ENCODE data around the gene ARHGAP18. TPM values are rescaled to one million over a fixed set of nuclear protein-coding genes. Genes with fewer than 3 reads are reported as not detected.

Gene ARHGAP18
- total and polyA plus RNA-seq, 4 donors: 1.6 to 8.0 (median 3.0) TPM

DNA sequence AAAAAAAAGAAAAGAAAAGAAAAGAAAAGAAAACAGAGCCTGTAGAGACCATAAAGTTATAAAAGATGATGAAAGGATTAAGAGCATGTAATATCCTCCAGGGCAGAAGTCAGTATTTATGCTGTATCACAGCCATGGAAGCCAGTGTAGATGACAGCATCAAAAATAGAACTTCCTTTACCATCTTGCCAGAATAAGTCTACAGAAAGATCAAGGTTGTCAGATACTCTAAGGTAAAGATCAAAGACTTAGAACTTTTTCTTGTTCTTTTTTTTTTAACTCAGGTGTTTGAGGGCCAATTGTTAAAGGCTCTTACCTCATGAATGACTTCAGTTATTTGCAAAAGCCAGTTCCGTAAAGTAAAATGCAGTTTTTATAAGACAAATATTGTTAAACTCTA lies 54.6 kb downstream of the ARHGAP18 start:
- H3K27ac ChIP-seq (ENCODE audit: low read depth in 1 of 2, low read length in 2 of 2): no peak overlapping the region
- DNase-seq (ENCODE audit: low spot score): no peak

DNA sequence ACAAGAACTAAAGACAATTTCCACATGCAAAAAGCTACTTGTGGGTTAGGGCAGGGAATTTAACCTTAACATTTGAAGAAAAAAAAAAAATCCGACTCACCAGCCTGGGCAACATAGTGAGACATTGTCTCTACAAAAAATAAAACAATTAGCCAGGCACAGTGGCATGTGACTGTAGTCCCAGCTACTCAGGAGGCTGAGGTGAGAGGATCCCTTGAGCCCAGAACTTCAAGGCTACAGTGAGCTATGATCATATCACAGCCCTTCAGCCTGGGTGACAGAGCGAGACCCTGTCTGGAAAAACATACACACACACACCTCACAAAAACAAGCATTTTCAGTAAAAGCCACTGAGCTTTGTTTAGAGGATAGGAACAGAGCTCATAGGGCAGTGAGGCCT lies 56.2 kb downstream of the ARHGAP18 start:
- no peak for DNase-seq (ENCODE audit: low spot score)
- H3K9ac ChIP-seq (ENCODE audit: low read depth in 1 of 2, low read length in 2 of 2): no peak overlapping the region
- no peaks in the 10 kb centered on the region for H3K4me1 ChIP-seq (ENCODE audit: control insufficient read depth in 4 of 4, insufficient read depth in 4 of 4, low read length in 3 of 4)
- H3K4me3 ChIP-seq (ENCODE audit: low read depth in 1 of 3, low read length in 3 of 3): no peak overlapping the region
- H3K36me3 ChIP-seq (ENCODE audit: control insufficient read depth in 4 of 4, insufficient read depth in 3 of 4, low read depth in 1 of 4, low read length in 3 of 4): no peaks in the 10 kb centered on the region
- H3K27ac ChIP-seq (ENCODE audit: low read depth in 1 of 2, low read length in 2 of 2): no peak overlapping the region
- no peaks in the 10 kb centered on the region for H3K9me3 ChIP-seq (ENCODE audit: control insufficient read depth in 4 of 4, low read length in 3 of 4)
- WGBS: 96% methylated on average over 2 of the region's 2 CpGs
- H3K27me3 ChIP-seq (ENCODE audit: control insufficient read depth in 4 of 4, insufficient read depth in 4 of 4, low read length in 3 of 4): no peaks in the 10 kb centered on the region
- TF ChIP-seq EGR1 (IDR thresholded peaks at IDR 0.05; ENCODE audit: low read depth in 2 of 2) (no peak), FOXA1 (IDR thresholded peaks at IDR 0.05) (no peak), RAD21 (IDR thresholded peaks at IDR 0.05) (no peak), HNF4A (conservative IDR thresholded peaks at IDR 0.05) (no peak), YY1 (IDR thresholded peaks at IDR 0.05) (no peak), SP1 (IDR thresholded peaks at IDR 0.05) (no peak)
- TF ChIP-seq, protein P1, sequence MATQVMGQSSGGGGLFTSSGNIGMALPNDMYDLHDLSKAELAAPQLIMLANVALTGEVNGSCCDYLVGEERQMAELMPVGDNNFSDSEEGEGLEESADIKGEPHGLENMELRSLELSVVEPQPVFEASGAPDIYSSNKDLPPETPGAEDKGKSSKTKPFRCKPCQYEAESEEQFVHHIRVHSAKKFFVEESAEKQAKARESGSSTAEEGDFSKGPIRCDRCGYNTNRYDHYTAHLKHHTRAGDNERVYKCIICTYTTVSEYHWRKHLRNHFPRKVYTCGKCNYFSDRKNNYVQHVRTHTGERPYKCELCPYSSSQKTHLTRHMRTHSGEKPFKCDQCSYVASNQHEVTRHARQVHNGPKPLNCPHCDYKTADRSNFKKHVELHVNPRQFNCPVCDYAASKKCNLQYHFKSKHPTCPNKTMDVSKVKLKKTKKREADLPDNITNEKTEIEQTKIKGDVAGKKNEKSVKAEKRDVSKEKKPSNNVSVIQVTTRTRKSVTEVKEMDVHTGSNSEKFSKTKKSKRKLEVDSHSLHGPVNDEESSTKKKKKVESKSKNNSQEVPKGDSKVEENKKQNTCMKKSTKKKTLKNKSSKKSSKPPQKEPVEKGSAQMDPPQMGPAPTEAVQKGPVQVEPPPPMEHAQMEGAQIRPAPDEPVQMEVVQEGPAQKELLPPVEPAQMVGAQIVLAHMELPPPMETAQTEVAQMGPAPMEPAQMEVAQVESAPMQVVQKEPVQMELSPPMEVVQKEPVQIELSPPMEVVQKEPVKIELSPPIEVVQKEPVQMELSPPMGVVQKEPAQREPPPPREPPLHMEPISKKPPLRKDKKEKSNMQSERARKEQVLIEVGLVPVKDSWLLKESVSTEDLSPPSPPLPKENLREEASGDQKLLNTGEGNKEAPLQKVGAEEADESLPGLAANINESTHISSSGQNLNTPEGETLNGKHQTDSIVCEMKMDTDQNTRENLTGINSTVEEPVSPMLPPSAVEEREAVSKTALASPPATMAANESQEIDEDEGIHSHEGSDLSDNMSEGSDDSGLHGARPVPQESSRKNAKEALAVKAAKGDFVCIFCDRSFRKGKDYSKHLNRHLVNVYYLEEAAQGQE (IDR thresholded peaks at IDR 0.05): no peak
- TF ChIP-seq, protein P2, sequence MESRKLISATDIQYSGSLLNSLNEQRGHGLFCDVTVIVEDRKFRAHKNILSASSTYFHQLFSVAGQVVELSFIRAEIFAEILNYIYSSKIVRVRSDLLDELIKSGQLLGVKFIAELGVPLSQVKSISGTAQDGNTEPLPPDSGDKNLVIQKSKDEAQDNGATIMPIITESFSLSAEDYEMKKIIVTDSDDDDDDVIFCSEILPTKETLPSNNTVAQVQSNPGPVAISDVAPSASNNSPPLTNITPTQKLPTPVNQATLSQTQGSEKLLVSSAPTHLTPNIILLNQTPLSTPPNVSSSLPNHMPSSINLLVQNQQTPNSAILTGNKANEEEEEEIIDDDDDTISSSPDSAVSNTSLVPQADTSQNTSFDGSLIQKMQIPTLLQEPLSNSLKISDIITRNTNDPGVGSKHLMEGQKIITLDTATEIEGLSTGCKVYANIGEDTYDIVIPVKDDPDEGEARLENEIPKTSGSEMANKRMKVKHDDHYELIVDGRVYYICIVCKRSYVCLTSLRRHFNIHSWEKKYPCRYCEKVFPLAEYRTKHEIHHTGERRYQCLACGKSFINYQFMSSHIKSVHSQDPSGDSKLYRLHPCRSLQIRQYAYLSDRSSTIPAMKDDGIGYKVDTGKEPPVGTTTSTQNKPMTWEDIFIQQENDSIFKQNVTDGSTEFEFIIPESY (IDR thresholded peaks at IDR 0.05): no peak
- TF ChIP-seq, protein P3, sequence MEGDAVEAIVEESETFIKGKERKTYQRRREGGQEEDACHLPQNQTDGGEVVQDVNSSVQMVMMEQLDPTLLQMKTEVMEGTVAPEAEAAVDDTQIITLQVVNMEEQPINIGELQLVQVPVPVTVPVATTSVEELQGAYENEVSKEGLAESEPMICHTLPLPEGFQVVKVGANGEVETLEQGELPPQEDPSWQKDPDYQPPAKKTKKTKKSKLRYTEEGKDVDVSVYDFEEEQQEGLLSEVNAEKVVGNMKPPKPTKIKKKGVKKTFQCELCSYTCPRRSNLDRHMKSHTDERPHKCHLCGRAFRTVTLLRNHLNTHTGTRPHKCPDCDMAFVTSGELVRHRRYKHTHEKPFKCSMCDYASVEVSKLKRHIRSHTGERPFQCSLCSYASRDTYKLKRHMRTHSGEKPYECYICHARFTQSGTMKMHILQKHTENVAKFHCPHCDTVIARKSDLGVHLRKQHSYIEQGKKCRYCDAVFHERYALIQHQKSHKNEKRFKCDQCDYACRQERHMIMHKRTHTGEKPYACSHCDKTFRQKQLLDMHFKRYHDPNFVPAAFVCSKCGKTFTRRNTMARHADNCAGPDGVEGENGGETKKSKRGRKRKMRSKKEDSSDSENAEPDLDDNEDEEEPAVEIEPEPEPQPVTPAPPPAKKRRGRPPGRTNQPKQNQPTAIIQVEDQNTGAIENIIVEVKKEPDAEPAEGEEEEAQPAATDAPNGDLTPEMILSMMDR (IDR thresholded peaks at IDR 0.05; ENCODE audit: low read depth, low read length, missing input control): no peak

More for the DNA sequence above, 54.6 kb downstream of the ARHGAP18 start:
- 90% methylated on average over 1 of the region's 1 CpG for WGBS
- Histone ChIP-seq H3K9me3 (ENCODE audit: control insufficient read depth in 4 of 4, low read length in 3 of 4) (no peaks in the 10 kb centered on the region), H3K4me1 (ENCODE audit: control insufficient read depth in 4 of 4, insufficient read depth in 4 of 4, low read length in 3 of 4) (peaks cover 0 to 3% (median 1%) of the 10 kb centered on the region in 4 donors), H3K27me3 (ENCODE audit: control insufficient read depth in 4 of 4, insufficient read depth in 4 of 4, low read length in 3 of 4) (no peaks in the 10 kb centered on the region), H3K9ac (ENCODE audit: low read depth in 1 of 2, low read length in 2 of 2) (no peak overlapping the region), H3K36me3 (ENCODE audit: control insufficient read depth in 4 of 4, insufficient read depth in 3 of 4, low read depth in 1 of 4, low read length in 3 of 4) (no peaks in the 10 kb centered on the region), H3K4me3 (ENCODE audit: low read depth in 1 of 3, low read length in 3 of 3) (no peak overlapping the region)
- TF ChIP-seq YY1 (IDR thresholded peaks at IDR 0.05): no peak
- TF ChIP-seq, protein P4, sequence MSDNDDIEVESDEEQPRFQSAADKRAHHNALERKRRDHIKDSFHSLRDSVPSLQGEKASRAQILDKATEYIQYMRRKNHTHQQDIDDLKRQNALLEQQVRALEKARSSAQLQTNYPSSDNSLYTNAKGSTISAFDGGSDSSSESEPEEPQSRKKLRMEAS (IDR thresholded peaks at IDR 0.05): no peak
- no peak for TF ChIP-seq EGR1 (IDR thresholded peaks at IDR 0.05; ENCODE audit: low read depth in 2 of 2)
- TF ChIP-seq, protein P1 (IDR thresholded peaks at IDR 0.05): no peak
- TF ChIP-seq, protein P3 (IDR thresholded peaks at IDR 0.05; ENCODE audit: low read depth, low read length, missing input control): no peak
- TF ChIP-seq, protein P5, sequence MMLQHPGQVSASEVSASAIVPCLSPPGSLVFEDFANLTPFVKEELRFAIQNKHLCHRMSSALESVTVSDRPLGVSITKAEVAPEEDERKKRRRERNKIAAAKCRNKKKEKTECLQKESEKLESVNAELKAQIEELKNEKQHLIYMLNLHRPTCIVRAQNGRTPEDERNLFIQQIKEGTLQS (IDR thresholded peaks at IDR 0.05): no peak
- no peak for TF ChIP-seq JUND (IDR thresholded peaks at IDR 0.05)
- TF ChIP-seq SP1 (IDR thresholded peaks at IDR 0.05): no peak
- no peak for TF ChIP-seq HNF4A (conservative IDR thresholded peaks at IDR 0.05)
- no peak for TF ChIP-seq FOXA2 (IDR thresholded peaks at IDR 0.05)
- no peak for TF ChIP-seq NR2F2 (IDR thresholded peaks at IDR 0.05)
- no peak for TF ChIP-seq HNF4G (IDR thresholded peaks at IDR 0.05)
- no peak for TF ChIP-seq FOXA1 (IDR thresholded peaks at IDR 0.05)
- no peak for TF ChIP-seq RAD21 (IDR thresholded peaks at IDR 0.05)

Measured in liver (tissue), 9 donors.